Activated naive CD4-positive, alpha-beta T cell treated with anti-CD3 and anti-CD28 coated beads, Interleukin-2, amount 50 U/mL, for 24 hours (primary cell): ENCODE data around the gene CHTF18.

Source experiments
- H3K27ac Mint-ChIP-seq: one replicate; pipeline ENCODE4 v1.8.0; 2021; ENCODE audit warnings: mild to moderate bottlenecking, mixed read lengths
- H3K27me3 Mint-ChIP-seq: one replicate; pipeline ENCODE4 v1.8.0; 2021; ENCODE audit warnings: mixed read lengths
- H3K36me3 Mint-ChIP-seq: one replicate; pipeline ENCODE4 v1.8.0; 2021; ENCODE audit warnings: mixed read lengths
- H3K4me1 Mint-ChIP-seq: one replicate; pipeline ENCODE4 v1.8.0; 2021; ENCODE audit warnings: mixed read lengths
- H3K4me3 Mint-ChIP-seq: one replicate; pipeline ENCODE4 v1.8.0; 2021; ENCODE audit warnings: mild to moderate bottlenecking, mixed read lengths
- H3K9me3 Mint-ChIP-seq: one replicate; pipeline ENCODE4 v1.8.0; 2021; ENCODE audit warnings: mixed read lengths

Gene CHTF18

DNA sequence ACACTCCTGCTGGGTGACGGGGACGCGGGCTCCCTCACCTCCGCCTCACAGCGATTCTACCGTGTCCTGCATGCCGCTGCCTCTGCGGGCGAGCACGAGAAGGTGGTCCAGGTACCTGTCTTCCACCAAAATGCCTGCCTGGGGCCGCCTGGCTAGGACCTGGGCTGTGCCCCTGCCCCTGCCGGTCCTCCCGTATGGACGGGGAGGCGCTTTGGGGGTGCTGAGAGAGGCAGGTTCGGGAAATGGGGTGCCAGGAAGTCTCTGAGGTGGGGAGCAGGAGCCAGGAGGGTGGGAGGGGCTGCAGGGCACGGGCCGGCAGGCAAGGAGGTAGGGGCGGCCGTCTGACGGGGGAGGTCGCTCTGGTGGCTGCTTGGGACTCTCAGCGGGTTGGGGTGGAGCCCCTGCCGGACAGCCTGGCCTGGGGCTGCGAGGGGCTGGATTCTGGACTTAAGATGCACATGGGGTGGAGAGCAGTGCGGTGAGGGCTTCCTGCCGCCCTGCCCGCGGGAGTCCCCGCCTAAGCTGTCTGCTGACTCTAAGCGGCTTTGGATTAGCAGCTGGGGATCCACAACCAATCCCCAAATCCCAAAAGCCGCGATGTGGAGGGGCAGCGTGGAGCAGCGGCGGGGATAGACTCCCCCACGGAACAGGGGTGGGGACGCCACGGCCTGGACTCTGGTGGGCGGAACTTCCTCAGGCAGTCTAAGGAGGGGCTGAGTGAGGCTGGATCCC, 5.8 kb downstream of the CHTF18 start:
- Mint-ChIP-seq H3K4me3 (no peak overlapping the region), H3K9me3 (no peaks in the 10 kb centered on the region), H3K36me3 (no peaks in the 10 kb centered on the region), H3K27ac (no peak overlapping the region), H3K4me1 (no peaks in the 10 kb centered on the region), H3K27me3 (peaks cover 2% of the 10 kb centered on the region)

DNA sequence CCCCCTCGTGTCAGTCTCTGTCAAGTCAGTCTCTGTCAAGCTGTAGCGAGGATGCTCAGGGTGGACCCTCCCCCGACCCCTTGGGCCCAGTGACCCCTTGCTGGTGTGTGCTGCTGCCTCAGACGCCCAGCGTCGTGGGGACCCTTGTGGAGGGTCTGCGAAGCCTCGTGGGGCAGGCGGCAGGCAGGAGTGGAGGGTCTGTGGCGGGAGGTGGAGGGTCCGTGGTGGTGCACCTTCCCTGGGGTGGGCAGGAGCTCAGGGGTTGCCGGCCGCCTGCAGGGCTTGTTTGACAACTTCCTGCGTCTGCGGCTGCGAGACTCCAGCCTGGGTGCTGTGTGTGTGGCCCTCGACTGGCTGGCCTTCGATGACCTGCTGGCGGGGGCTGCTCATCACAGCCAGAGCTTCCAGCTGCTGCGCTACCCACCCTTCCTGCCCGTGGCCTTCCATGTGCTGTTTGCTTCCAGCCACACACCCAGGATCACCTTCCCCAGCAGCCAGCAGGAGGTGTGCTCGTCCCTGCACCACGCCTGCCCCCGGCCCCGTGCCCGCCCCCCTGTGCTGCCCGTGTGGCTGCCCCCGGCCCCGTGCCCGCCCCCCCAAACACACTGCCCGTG, 6.5 kb downstream of the CHTF18 start:
- no peaks in the 10 kb centered on the region for H3K9me3 Mint-ChIP-seq
- H3K27me3 Mint-ChIP-seq, result peaks cover 2% of the 10 kb centered on the region
- no peaks in the 10 kb centered on the region for H3K36me3 Mint-ChIP-seq
- no peaks in the 10 kb centered on the region for H3K4me1 Mint-ChIP-seq
- no peak overlapping the region for H3K4me3 Mint-ChIP-seq
- H3K27ac Mint-ChIP-seq, result no peak overlapping the region

DNA sequence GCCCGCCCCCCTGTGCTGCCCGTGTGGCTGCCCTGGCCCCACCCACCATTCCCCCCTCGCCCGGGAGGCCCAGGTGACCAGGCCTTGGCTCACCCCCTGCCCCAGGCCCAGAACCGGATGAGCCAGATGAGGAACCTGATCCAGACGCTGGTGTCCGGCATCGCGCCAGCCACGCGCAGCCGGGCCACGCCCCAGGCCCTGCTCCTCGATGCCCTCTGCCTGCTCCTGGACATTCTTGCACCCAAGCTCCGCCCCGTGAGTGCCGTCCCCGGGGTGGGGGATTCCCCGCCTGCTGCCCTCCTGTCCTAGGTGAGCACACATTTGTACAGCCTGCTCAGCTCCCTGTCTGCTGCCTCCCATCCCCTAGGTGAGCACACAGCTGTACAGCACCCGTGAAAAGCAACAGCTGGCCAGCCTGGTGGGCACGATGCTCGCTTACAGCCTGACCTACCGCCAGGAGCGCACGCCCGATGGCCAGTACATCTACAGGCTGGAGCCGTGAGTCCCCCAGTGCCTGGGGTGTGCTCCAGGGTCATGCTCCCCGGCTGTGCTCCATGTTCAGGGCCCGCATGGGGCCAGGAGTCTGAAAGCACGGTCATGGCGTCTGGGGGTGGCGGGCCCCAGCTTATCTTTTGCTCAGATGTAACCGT, 7.3 kb downstream of the CHTF18 start:
- H3K36me3 Mint-ChIP-seq, result no peaks in the 10 kb centered on the region
- no peaks in the 10 kb centered on the region for H3K9me3 Mint-ChIP-seq
- H3K4me1 Mint-ChIP-seq, result no peaks in the 10 kb centered on the region
- H3K27ac Mint-ChIP-seq, result no peak overlapping the region
- H3K27me3 Mint-ChIP-seq, result peaks cover 2% of the 10 kb centered on the region
- H3K4me3 Mint-ChIP-seq, result no peak overlapping the region

DNA sequence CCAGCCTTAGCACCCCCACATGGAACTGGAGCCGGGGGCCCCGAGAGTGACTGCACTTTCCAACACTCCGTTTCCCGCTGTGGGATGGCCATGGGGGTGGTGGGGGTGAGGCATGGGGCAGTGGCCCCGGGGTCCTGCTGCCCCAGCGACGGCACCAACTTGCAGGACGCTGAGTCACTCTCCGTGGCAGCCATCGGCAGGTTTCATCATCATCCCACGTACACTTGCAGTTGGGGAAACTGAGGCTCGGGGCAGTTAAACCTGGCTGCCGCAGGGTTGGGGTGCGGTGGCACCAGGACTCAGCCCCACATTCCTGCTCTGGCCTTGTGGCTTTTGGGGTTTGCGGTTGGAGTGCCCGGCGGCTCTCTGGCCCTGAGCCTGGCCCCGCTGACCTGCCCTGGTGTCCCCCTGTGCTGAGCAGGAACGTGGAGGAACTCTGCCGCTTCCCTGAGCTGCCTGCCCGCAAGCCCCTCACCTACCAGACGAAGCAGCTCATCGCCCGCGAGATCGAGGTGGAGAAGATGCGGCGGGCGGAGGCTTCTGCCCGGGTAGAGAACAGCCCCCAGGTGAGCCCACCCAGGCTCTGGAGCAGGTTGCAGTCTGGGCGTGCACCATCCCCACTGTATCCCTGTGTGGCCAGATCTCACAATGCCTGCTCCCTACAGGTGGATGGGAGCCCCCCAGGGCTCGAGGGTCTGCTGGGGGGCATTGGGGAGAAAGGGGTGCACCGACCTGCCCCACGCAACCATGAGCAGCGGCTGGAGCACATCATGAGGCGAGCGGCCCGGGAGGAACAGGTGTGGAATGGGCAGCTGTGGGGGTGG, 8.1 kb downstream of the CHTF18 start:
- H3K4me1 Mint-ChIP-seq, result no peaks in the 10 kb centered on the region
- no peaks in the 10 kb centered on the region for H3K36me3 Mint-ChIP-seq
- H3K27ac Mint-ChIP-seq, result no peak overlapping the region
- H3K27me3 Mint-ChIP-seq, result peaks cover 4% of the 10 kb centered on the region
- H3K4me3 Mint-ChIP-seq, result no peak overlapping the region
- no peaks in the 10 kb centered on the region for H3K9me3 Mint-ChIP-seq

DNA sequence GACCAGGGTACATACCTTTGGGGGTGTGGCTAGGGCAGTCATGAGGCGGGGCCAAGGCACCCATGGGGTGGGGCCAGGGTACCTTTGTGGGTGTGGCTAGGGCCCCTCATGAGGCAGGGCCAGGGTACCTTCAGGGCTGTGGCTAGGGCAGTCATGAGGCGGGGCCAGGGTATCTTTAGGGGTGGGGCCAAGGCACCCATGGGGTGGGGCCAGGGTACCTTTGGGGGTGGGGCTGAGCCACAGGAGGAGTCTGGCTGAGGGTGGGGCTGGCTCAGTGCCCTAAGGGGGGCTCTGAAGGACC, 8.7 kb downstream of the CHTF18 start:
- Mint-ChIP-seq H3K27ac (no peak overlapping the region), H3K4me3 (no peak overlapping the region), H3K4me1 (no peaks in the 10 kb centered on the region), H3K9me3 (no peaks in the 10 kb centered on the region), H3K36me3 (no peaks in the 10 kb centered on the region), H3K27me3 (peaks cover 4% of the 10 kb centered on the region)

DNA sequence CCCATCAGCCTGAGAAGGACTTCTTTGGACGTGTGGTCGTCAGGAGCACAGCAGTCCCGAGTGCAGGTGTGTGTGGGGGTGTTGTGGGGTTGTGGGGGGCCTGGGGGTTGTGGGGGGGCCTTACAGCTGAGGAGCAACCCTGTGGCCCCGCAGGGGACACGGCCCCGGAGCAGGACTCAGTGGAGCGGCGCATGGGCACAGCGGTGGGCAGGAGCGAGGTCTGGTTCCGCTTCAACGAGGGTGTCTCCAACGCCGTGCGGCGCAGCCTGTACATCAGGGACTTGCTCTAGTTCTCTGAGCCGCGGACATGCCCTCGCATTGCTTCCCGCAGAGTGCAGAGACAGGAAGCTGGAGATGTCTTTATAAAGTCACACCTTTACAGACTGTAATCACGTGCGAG, 9.3 kb downstream of the CHTF18 start:
- Mint-ChIP-seq H3K27ac (no peak overlapping the region), H3K4me3 (no peak overlapping the region), H3K27me3 (peaks cover 4% of the 10 kb centered on the region), H3K4me1 (no peaks in the 10 kb centered on the region), H3K36me3 (no peaks in the 10 kb centered on the region), H3K9me3 (no peaks in the 10 kb centered on the region)

DNA sequence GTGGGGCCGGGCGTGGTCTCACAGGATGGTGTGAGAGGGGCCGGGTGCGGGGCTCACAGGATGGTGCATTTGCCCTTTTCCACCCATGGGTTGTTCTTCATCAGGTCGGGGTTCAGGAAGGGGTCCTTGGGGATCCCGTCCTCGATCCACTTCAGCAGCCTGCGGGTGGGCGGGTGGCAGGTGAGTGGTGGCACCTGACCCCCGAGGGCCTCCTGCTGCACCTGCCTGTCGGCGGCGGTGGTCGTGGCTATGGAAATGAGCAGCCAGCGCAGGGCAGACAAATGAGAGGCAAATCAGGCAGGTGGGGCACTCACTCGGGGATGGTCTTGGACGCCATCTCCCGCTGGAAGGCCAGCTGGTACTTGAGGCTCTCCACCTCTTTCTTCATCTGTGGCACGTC, 10.2 kb downstream of the CHTF18 start:
- no peaks in the 10 kb centered on the region for H3K9me3 Mint-ChIP-seq

DNA sequence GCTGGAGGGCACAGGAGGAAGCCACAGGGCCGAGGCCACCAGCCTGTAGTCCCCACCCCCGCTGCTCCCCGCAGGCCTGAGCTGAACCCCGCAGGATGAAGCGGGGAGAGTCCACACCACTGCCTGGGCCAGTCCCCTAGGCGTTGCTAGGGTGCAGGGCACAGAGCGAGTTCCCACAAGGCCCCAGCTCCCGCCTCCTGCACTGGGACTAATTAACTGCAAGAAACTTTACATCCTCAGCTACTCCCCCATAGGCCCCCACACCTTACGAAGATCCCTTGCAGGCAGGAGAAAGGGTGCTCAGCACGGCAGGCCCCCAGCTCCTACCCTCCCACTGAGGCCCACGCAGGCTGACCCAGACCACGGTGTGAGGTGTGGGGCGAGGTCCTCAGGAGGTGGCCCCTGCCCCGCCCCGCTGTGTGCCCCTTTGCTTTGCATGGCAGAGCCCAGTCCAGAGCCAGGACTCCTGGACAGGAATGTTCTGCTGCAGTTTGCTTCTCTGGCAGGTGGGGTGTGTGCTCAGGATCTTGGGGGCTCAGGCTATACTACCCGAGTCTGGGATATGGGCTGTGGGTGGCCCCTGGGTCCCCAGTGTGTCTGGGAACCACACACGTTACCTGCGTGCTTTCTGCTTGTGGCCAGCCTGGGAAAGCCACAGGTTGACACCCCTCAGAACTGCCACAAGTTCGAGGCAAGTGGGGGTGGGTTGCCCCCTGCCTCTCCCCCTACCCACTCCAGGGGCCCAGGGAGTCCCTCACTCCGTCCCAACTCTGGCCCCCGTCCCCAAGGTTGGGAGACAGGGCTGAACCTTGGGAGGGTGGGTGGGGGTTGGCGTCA, 10.9 kb downstream of the CHTF18 start:
- Mint-ChIP-seq H3K9me3 (no peaks in the 10 kb centered on the region), H3K27me3 (peaks cover 4% of the 10 kb centered on the region), H3K4me3 (no peak overlapping the region), H3K4me1 (no peaks in the 10 kb centered on the region), H3K36me3 (no peaks in the 10 kb centered on the region), H3K27ac (no peak overlapping the region)

More for the DNA sequence above, 10.2 kb downstream of the CHTF18 start:
- Mint-ChIP-seq H3K4me3 (no peak overlapping the region), H3K27ac (no peak overlapping the region), H3K4me1 (no peaks in the 10 kb centered on the region), H3K36me3 (no peaks in the 10 kb centered on the region), H3K27me3 (peaks cover 4% of the 10 kb centered on the region)

DNA sequence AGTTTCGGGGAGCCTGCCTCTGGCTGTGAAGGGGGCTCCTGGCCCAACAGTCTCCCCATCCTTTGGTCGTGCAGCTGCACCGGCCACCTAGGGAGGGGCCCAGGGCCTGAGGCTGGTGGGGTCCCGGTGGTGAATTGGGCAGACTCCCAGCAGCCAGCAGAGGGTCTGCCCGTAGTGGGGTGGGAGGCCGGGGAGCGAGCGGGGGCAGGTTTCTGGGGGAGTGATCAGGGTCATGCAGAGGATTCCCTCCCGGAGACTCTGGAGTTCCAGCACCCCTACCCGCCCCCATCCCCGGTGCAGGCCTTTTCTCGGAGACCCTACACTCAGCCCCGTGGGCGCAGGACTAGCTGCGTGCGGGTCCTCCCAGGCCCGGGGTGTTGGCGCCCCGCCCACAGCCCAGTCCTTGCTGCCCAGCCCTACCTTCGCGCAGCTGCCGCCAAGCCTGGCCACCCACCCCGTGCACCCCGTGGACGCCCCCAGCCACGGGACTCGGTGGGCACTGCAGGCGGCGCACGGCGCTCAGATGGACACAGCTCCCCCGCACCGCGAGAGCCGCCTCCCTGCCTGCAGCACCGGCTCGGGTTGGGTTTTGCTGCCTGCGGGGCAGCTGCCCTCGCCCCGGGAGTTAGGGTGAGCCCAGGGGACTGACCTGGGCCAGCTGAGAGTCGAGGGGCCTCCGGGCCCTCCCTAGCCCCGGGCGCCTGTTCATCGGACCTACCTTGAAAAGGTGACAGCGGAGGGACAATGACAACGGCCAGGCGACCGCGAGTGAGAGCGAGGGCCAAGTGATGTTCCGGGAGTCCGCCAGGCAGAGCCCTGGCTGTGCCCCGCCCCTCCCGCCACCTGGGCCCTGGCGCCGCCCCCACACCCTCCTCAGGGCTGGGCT, 11.8 kb downstream of the CHTF18 start, which contains the start of gene GNG13:
TSS of gene GNG13 (minus strand) at position 787 of the 886 bp plus-strand sequence. CDS start 1,657 bp downstream, outside the sequence.
- Mint-ChIP-seq H3K4me3 (no peak within 1 kb of the TSS), H3K27ac (no peak within 1 kb of the TSS), H3K4me1 (no peaks in the 10 kb centered on the region), H3K36me3 (no peaks in the 10 kb centered on the region), H3K27me3 (peaks cover 4% of the 10 kb centered on the region), H3K9me3 (no peaks in the 10 kb centered on the region)

DNA sequence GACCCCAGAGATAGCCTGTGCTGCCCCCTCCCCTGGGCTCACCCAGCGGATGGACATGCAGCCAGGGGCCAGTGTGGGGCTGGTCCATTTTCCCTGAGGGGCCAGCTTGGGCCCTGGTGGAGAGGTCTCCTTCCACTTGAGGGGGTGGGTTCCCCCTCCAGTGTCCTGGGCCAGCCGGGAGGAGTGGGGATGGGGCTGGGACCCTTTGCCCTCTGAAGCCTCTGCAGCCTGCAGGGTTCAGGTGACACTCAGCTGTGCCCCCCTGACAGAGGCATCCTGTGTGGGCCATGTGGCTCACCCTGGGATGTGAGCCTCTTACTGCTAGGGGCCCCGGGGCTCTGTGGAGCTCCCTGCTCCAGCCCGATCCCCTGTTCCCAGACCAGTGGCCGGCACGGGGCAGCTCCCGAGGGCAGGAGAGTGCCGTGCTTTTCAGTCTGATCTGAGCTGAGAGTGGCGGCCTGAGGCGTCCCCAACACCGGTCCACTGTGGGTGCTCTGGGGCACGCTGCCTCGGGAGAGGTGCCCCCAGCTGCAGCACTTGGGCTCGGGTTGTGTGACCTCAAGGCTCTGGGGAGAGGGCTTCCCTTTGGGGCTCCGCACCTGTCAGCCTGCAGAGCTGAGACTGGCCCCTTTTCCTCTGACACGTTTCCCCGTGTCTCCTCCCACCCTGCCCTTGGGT, 12.6 kb downstream of the CHTF18 start:
- H3K9me3 Mint-ChIP-seq, result no peaks in the 10 kb centered on the region

DNA sequence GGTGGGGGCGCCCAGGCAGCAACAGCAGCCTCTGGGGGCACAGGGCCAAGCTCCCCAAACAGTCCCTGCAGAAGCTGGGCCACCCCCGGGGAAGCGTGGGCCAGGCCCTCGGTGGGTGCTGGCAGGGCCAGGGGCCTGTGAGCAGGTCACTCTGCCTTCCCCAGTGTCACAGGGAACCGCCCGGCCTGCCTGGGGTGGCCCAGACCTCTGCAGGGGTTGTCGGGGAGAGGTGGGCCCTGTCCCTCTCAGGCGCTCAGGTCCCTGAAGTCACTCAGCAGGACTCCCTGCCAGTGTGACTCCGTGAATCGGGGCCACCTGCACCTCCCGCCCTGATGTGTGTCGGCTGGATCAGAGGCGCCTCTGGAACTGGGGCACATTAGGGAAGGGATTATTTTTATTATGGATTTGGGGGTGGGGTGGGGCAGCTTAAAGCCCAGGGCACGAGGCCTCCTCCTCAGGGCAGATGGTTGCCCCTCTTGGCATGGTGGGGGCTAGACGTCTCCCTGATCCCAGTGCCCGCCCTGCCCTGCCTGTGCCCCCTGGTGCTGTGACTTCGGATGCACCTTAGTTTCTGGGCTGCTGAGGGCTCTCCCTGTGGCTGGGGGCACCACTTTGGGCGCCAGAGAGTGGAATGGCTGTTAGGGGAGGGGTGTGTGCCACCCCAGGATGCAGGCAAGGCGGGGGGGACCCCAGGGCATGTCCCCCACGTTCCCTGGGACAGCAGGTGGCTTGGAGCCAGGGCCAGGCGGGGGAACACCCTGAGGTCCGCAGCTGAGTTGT, 13.4 kb downstream of the CHTF18 start:
- no peak overlapping the region for H3K4me3 Mint-ChIP-seq
- peaks cover 4% of the 10 kb centered on the region for H3K27me3 Mint-ChIP-seq

More for the DNA sequence above, 12.6 kb downstream of the CHTF18 start:
- no peak overlapping the region for H3K27ac Mint-ChIP-seq
- H3K4me1 Mint-ChIP-seq, result no peaks in the 10 kb centered on the region
- H3K27me3 Mint-ChIP-seq, result peaks cover 4% of the 10 kb centered on the region
- H3K36me3 Mint-ChIP-seq, result no peaks in the 10 kb centered on the region
- H3K4me3 Mint-ChIP-seq, result no peak overlapping the region

DNA sequence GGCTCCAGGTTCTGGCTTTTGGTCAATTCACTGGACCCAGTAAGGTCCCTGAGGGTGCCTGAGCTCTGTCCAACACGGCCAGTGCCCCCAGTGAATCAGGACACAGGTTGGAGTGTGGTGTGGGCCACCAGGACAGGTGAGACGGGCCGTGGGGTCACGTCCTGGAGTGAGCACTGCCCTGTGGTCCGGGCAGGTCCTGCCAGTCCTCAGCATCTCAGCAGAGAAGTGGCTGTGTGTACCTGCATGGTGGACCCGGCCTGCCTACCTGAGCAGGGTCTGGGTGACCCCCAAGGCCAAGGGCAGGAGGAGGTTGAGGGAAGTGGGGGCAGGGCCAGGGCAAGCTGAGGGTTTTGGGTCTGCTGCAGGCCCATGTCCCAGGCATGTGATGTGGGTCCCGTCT, 14.0 kb downstream of the CHTF18 start:
- Mint-ChIP-seq H3K27me3 (peaks cover 4% of the 10 kb centered on the region), H3K36me3 (no peaks in the 10 kb centered on the region), H3K27ac (no peak overlapping the region), H3K4me1 (no peaks in the 10 kb centered on the region), H3K4me3 (no peak overlapping the region), H3K9me3 (no peaks in the 10 kb centered on the region)

More for the DNA sequence above, 13.4 kb downstream of the CHTF18 start:
- no peak overlapping the region for H3K27ac Mint-ChIP-seq
- no peaks in the 10 kb centered on the region for H3K36me3 Mint-ChIP-seq
- H3K4me1 Mint-ChIP-seq, result no peaks in the 10 kb centered on the region
- no peaks in the 10 kb centered on the region for H3K9me3 Mint-ChIP-seq
